H9 (cell line): Measurements from ENCODE around the gene ARVCF. TPM values are rescaled to one million over a fixed set of nuclear protein-coding genes. Genes with fewer than 3 reads are reported as not detected.

ENCODE experiments used
- DNase-seq: peaks from one replicate; pipeline ENCODE4 v3.0.0-alpha.2; 2017
- H2AFZ ChIP-seq: one replicate; pipeline ENCODE4 v1.6.1; 2013; ENCODE audit warnings: mild to moderate bottlenecking, low read length, control low read depth, moderate library complexity
- H2AK5ac ChIP-seq: 2 replicates; pipeline ENCODE4 v1.6.1; 2013; ENCODE audit warnings: low read length, control low read depth, mixed read lengths; ENCODE audit not compliant: insufficient read length
- H2BK120ac ChIP-seq: one replicate; pipeline ENCODE4 v1.6.1; 2013; ENCODE audit warnings: low read depth, mild to moderate bottlenecking, low read length, control low read depth, inconsistent platforms; ENCODE audit not compliant: poor library complexity, severe bottlenecking
- H2BK12ac ChIP-seq: 2 replicates; pipeline ENCODE4 v1.6.1; 2013; ENCODE audit warnings: low read length, control low read depth, mixed read lengths, low read depth; ENCODE audit not compliant: insufficient read length
- H2BK15ac ChIP-seq: 2 replicates; pipeline ENCODE4 v1.6.1; 2013; ENCODE audit warnings: low read depth, low read length, control low read depth
- H2BK20ac ChIP-seq: one replicate; pipeline ENCODE4 v1.6.1; 2013; ENCODE audit warnings: low read depth, mild to moderate bottlenecking, low read length, control low read depth, inconsistent platforms; ENCODE audit not compliant: poor library complexity, severe bottlenecking
- H2BK5ac ChIP-seq: 2 replicates; pipeline ENCODE4 v1.6.1; 2013; ENCODE audit warnings: low read length, control low read depth, mixed read lengths; ENCODE audit not compliant: insufficient read length
- H3K14ac ChIP-seq: 2 replicates; pipeline ENCODE4 v1.6.1; 2013; ENCODE audit warnings: low read length, control low read depth; ENCODE audit not compliant: insufficient read depth
- H3K18ac ChIP-seq: 2 replicates; pipeline ENCODE4 v1.6.1; 2013; ENCODE audit warnings: low read depth, mild to moderate bottlenecking, mixed read lengths, low read length, control low read depth; ENCODE audit not compliant: insufficient read length
- H3K23ac ChIP-seq: 2 replicates; pipeline ENCODE4 v1.6.1; 2013; ENCODE audit warnings: low read length, control low read depth, mixed read lengths, low read depth; ENCODE audit not compliant: insufficient read length
- H3K23me2 ChIP-seq: 2 replicates; pipeline ENCODE4 v1.6.1; 2013; ENCODE audit warnings: low read depth, mild to moderate bottlenecking, mixed read lengths, low read length, control low read depth; ENCODE audit not compliant: insufficient read length, poor library complexity, severe bottlenecking
- H3K27ac ChIP-seq: 2 replicates; pipeline ENCODE4 v1.5.1; 2013; ENCODE audit warnings: low read length, control low read depth, mixed read lengths, low read depth; ENCODE audit not compliant: insufficient read length
- H3K27me3 ChIP-seq: 2 replicates; pipeline ENCODE4 v1.6.1; 2013; ENCODE audit warnings: low read length, control low read depth, inconsistent platforms; ENCODE audit not compliant: insufficient read depth
- H3K4ac ChIP-seq: 2 replicates; pipeline ENCODE4 v1.6.1; 2013; ENCODE audit warnings: low read depth, mild to moderate bottlenecking, control low read depth, inconsistent platforms, low read length, moderate library complexity
- H3K4me1 ChIP-seq: 2 replicates; pipeline ENCODE4 v1.6.1; 2013; ENCODE audit warnings: low read length, control low read depth, inconsistent platforms; ENCODE audit not compliant: insufficient read depth
- H3K4me2 ChIP-seq: 2 replicates; pipeline ENCODE4 v1.6.1; 2013; ENCODE audit warnings: low read length, control low read depth, mixed read lengths; ENCODE audit not compliant: insufficient read length, insufficient read depth
- H3K56ac ChIP-seq: 2 replicates; pipeline ENCODE4 v1.6.1; 2013; ENCODE audit warnings: low read depth, mild to moderate bottlenecking, mixed read lengths, low read length, control low read depth; ENCODE audit not compliant: insufficient read length
- H3K79me1 ChIP-seq: 2 replicates; pipeline ENCODE4 v1.6.1; 2013; ENCODE audit warnings: low read depth, mild to moderate bottlenecking, moderate library complexity, low read length, control low read depth, inconsistent platforms; ENCODE audit not compliant: insufficient read depth, poor library complexity, severe bottlenecking
- H3K79me2 ChIP-seq: 2 replicates; pipeline ENCODE4 v1.6.1; 2013; ENCODE audit warnings: low read length, control low read depth, inconsistent platforms; ENCODE audit not compliant: insufficient read depth
- H3K9ac ChIP-seq: 2 replicates; pipeline ENCODE4 v1.6.1; 2013; ENCODE audit warnings: low read length, control low read depth, mixed read lengths; ENCODE audit not compliant: insufficient read length; ENCODE audit errors: extremely low read depth
- H3K9me3 ChIP-seq: one replicate; pipeline ENCODE4 v1.6.1; 2013; ENCODE audit warnings: low read depth, low read length, inconsistent platforms; ENCODE audit not compliant: control insufficient read depth
- H3T11ph ChIP-seq: one replicate; pipeline ENCODE4 v1.6.1; 2013; ENCODE audit warnings: mild to moderate bottlenecking, low read length, control low read depth, inconsistent platforms
- H4K20me1 ChIP-seq: one replicate; pipeline ENCODE4 v1.6.1; 2013; ENCODE audit not compliant: control insufficient read depth, insufficient read length, insufficient read depth
- H4K5ac ChIP-seq: 2 replicates; pipeline ENCODE4 v1.6.1; 2013; ENCODE audit warnings: low read depth, mild to moderate bottlenecking, mixed read lengths, low read length, control low read depth; ENCODE audit not compliant: insufficient read length
- H4K8ac ChIP-seq: replicated peaks from 2 replicates; pipeline ENCODE4 v1.6.1; 2013; ENCODE audit warnings: low read length, control low read depth, mixed read lengths, low read depth; ENCODE audit not compliant: insufficient read length
- H4K91ac ChIP-seq: 2 replicates; pipeline ENCODE4 v1.6.1; 2013; ENCODE audit warnings: low read depth, mild to moderate bottlenecking, moderate library complexity, mixed read lengths, low read length, control low read depth; ENCODE audit not compliant: insufficient read length
- H3K27ac Mint-ChIP-seq, 3 experiments: 2 replicates in 2 of 3; 3 replicates in 1 of 3; pipeline ENCODE4 v1.8.0; 2020 to 2021; ENCODE audit warnings: mixed read lengths in 3 of 3, mild to moderate bottlenecking in 1 of 3, moderate library complexity in 1 of 3
- H3K27me3 Mint-ChIP-seq: 2 replicates; pipeline ENCODE4 v1.8.0; 2021; ENCODE audit warnings: low read depth, mild to moderate bottlenecking, moderate library complexity, mixed read lengths
- H3K36me3 Mint-ChIP-seq, 3 experiments: 2 replicates in 2 of 3; 3 replicates in 1 of 3; pipeline ENCODE4 v1.8.0; 2020 to 2021; ENCODE audit warnings: low read depth in 3 of 3, mixed read lengths in 3 of 3; ENCODE audit not compliant: insufficient read depth in 1 of 3
- H3K4me1 Mint-ChIP-seq, 2 experiments: 2 replicates each; pipeline ENCODE4 v1.8.0; 2020; ENCODE audit warnings: mixed read lengths in 2 of 2
- H3K4me3 Mint-ChIP-seq, 2 experiments: 2 replicates in 1 of 2; 3 replicates in 1 of 2; pipeline ENCODE4 v1.8.0; 2020 to 2021; ENCODE audit warnings: mild to moderate bottlenecking in 2 of 2, mixed read lengths in 2 of 2, moderate library complexity in 1 of 2
- H3K9me3 Mint-ChIP-seq, 2 experiments: 2 replicates in 1 of 2; 3 replicates in 1 of 2; pipeline ENCODE4 v1.8.0; 2020; ENCODE audit warnings: mild to moderate bottlenecking in 2 of 2, mixed read lengths in 2 of 2, moderate library complexity in 1 of 2
- CTCF ChIP-seq: fragments of 200-600 bp; sonication (generic); conservative IDR thresholded peaks from 3 replicates; pipeline ENCODE4 v1.8.0; 2021; ENCODE audit warnings: antibody characterized with exemption, mild to moderate bottlenecking
- WGBS: extraction: QIAGEN DNeasy Blood & Tissue Kit; methylation state at CpG from one replicate; pipeline ENCODE4 v1.1.7; 2013; ENCODE audit warnings: missing lambda C conversion rate, low lambda C conversion rate, mixed read lengths; ENCODE audit not compliant: insufficient read length; ENCODE audit errors: extremely low coverage; 5-methylcytosine and 5-hydroxymethylcytosine counted together
- total RNA-seq: library from RNA; stranded (reverse); gene quantifications from 2 replicates; pipeline ENCODE4 v1.2.1, GENCODE V29; 2021

The ARVCF gene
- total RNA-seq, 1 experiment from 2014 or later: 40.7 TPM

GRCh38 chr22:19973551-19974267 is 42.9 kb downstream of the ARVCF start:
- H3K18ac ChIP-seq: no peak overlapping the region
- H4K91ac ChIP-seq: no peak overlapping the region
- no peaks in the 10 kb centered on the region for H3K9me3 ChIP-seq
- Mint-ChIP-seq H3K27me3 (no peaks in the 10 kb centered on the region), H3K4me1 (peaks cover 11 to 18% of the 10 kb centered on the region in 2 experiments), H3K36me3 (peaks cover 9 to 36% (median 29%) of the 10 kb centered on the region in 3 experiments), H3K4me3 (no peak overlapping the region), H3K27ac (peak overlapping the region in 2 of 3 experiments; percentile 24 to 44; a peak in 1 of 7 replicates), H3K9me3 (no peaks in the 10 kb centered on the region; a peak in 1 of 5 replicates)
- H3K23ac ChIP-seq: no peak overlapping the region
- no peak overlapping the region for H3K27ac ChIP-seq
- H3K56ac ChIP-seq: no peak overlapping the region
- H2AK5ac ChIP-seq: no peak overlapping the region
- no peak overlapping the region for H4K8ac ChIP-seq
- H3K79me2 ChIP-seq: no peaks in the 10 kb centered on the region
- H3K4me1 ChIP-seq: no peaks in the 10 kb centered on the region; the same call in 1 of the 2 replicates
- H3K4me2 ChIP-seq: no peak overlapping the region
- no peak overlapping the region for H2BK5ac ChIP-seq
- no peaks in the 10 kb centered on the region for H4K20me1 ChIP-seq
- no peak for DNase-seq
- no CpG with 5 or more reads among the region's 46 CpGs for WGBS
- no peak overlapping the region for H4K5ac ChIP-seq
- TF ChIP-seq CTCF: no peak
- no peaks in the 10 kb centered on the region for H3K23me2 ChIP-seq
- H2AFZ ChIP-seq: no peak overlapping the region
- no peak overlapping the region for H2BK15ac ChIP-seq
- no peak overlapping the region for H2BK20ac ChIP-seq
- no peaks in the 10 kb centered on the region for H3K79me1 ChIP-seq
- H2BK12ac ChIP-seq: no peak overlapping the region
- no peak overlapping the region for H3K14ac ChIP-seq
- H2BK120ac ChIP-seq: no peak overlapping the region
- H3K4ac ChIP-seq: no peak overlapping the region
- no peak overlapping the region for H3K9ac ChIP-seq
- no peaks in the 10 kb centered on the region for H3K27me3 ChIP-seq
- H3T11ph ChIP-seq: no peak overlapping the region
